ENCODE measurements around the gene CES5A.
"Not testable (repeated sequence)": the region's sequence is repeated elsewhere in the genome, so short reads cannot be mapped to it uniquely, and the experiment has no call there.

Gene CES5A

GRCh38 chr16:55825115-55825728 lies 50.0 kb downstream of the CES5A start:
- DNase-seq, result no peak

DNA sequence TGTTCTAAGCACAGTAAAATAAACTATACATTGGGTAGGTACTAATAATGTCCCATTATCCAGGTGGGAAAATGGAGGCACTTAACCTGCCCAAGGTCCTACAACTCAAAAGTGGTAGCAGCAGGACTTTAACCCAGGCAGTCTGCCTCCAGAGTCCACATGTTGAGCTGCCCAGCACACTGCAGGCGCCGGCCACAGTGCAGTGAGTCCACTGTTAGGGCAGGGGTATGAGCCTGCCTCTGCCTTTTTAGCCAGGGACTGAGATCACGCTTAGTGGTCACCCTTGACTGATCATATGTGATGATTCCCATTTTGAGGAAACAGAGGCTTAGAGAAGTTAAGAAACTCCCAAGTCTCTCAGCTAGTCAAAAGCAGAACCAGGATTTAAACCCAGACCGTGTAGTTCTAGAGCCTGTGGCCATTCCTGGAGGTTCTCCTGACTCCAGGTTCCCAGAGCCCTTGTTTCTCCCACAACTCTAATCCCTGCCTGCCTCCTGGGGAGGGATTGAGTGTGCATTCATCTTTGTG lies 50.6 kb downstream of the CES5A start:
- no peak for DNase-seq

DNA sequence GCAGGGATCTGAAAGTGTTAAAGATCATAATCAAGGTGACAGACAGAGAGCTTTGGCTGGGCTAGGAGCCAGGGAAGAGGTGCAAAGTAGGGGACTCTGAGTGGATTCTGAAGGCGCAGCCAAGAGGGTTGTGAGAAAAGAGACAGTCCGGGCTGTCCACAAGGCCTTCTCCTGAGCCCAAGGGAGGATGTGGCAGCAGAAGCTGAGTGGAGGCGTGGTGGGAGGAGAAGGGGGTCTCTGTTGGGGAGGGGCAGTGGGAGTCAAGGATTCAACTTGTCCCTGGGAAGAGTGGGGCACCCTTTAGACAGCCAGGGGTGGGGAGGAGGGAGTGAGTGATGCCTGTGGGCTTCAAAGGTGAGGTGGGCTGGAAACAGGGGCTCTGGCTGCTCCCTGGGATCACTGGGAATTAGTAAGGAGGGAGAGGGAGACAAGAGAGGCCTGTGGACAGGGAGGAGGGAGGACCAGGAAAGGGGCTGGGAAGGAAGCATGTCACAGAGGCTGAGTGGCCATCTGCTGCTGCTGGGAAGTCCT lies 52.8 kb downstream of the CES5A start:
- DNase-seq, result no peak

DNA sequence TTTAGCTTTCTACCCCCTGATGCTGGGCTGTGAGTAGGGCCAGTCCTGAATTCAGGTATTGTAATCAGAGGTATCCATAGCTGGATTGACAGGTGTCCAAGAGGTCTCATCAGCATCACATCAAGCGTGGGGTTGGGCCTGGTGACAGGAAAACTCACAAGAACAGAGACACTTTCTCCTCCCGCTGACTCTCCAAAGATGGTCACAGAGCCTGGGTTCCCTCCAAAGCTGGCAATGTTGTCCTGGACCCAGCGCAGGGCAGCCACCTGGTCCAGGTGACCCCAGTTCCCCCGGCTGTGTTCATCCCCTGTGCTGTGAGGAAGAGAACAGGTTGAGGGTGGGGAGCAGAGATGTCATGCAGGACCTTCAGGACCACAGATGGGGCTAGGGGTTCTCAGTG lies 54.0 kb downstream of the CES5A start:
- DNase-seq, result no peak

DNA sequence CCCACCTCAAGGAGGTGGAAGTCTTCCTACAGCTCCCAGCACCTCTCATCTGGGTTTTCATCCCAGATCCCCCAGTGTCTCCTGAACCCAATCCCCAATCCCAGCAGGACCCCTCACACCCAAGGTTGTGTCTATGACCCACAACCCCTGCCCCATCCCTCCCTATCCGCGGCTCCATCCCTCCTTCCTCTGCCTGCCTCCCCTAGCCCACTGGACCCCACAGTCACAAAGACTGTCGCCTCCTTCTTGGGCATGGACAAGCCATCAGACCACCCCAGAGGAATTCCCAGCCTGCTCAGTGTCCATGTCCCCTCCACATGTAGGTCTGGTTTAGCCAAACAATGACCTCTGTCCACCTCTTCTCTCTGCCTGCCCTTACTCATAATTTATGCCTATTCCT lies 54.6 kb downstream of the CES5A start:
- DNase-seq, result no peak

DNA sequence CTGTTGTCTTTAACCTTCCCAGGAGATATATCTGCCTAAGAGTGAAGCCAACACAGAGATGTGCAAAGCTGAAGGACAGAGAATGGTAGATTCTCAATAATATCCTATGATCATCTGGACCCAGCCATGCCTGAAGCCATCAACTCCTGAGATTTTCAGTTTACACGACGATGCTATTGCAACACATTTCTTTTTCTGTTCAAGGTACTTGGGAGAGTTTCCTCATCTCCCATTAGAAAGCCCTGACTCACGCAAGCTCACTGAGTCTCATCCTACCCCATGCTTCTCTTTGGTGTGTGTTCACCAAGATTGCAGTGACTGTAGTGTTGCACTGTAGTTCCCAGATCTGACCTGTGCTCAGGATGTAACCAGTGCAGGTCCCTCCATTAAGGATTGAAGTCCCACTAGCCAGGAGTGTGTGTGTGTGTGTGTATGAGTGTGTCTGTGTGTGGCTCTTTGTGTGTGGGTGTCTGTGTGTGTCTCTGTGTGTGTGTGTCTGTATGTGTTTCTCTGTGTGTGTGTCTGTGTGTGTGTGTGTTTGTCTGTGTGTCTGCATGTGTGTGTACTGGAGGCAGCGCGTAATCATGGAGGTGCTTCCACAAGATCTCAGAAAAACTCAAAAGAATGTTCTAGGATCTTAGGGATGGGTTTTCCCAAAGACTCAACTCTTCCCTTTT lies 57.8 kb downstream of the CES5A start:
- no peak for DNase-seq

DNA sequence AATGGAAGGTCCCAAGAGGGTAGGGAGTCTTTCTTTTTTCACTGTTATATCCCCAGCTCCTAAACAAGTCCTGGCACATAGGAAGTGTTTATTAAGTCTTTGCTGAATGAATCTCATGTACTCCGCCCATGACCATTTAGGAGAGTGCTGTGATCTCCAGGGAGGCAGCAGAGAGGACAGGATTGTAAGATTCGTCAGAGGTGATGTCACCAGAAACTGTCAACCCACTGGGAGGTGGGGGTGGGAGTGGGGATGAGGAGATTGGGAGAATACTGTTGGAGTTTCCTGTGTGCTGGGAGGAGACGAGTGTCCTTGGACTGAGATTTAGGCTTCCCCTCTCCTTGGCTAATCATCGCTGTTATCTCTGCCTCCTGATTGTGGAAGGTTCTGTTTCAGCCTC lies 59.0 kb downstream of the CES5A start:
- not testable (repeated sequence) for DNase-seq

DNA sequence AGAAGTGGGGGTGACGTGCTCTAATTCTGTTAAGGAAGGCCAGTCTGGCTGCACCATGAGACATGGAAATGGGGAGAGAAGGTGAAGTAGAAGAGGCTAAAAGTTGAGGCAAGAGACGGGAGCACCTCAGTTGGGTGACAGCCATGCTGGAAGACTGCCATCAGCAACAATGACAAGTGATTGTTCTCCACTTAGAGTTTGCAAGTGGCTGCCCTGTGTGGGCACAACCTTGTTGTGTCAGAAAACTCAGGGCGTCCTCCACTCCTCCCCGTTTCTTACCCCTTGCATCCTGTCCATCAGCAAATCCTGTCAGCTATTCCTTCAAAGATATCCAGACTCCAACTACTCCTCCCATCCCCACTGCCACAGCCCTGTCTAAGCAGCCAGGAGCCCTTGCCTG lies 59.9 kb downstream of the CES5A start:
- no peak for DNase-seq

DNA sequence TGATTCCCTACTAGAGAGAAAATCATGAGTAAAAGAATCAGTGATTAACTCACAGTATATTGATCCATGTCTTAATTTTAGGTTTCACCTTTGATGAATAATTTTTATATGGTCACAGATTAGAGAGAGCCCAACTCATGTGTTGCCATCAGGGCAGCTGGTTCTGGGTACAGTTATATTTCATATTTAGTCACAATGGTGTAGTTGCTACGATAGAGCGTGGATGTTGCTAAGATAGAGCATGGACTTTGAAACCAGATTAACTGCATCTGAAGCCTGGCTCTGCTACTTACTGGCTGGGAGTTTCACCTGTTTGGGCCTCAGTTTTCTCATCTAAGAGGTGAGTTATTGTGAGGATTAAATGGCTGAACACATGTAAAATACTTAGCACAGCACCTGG lies 61.0 kb downstream of the CES5A start:
- DNase-seq, result not testable (repeated sequence)

DNA sequence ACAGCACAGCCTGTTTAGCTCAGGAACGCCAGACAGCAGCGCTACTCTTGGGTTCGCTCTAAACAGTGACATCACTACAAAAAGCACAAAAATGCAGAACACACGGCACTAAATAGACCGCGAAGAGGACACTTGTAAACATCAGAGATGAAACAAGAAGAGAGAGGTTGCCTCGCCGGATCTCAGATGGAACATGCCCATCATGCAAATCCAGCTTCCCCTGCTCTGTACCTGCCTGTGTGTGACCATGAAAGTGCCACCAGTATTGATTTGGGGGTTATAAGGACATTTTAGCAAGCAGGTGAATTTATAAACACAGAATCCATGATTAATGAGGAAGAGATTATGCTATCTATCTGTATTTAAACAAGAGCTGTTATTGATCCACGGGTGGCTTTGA lies 61.4 kb downstream of the CES5A start:
- not testable (repeated sequence) for DNase-seq

DNA sequence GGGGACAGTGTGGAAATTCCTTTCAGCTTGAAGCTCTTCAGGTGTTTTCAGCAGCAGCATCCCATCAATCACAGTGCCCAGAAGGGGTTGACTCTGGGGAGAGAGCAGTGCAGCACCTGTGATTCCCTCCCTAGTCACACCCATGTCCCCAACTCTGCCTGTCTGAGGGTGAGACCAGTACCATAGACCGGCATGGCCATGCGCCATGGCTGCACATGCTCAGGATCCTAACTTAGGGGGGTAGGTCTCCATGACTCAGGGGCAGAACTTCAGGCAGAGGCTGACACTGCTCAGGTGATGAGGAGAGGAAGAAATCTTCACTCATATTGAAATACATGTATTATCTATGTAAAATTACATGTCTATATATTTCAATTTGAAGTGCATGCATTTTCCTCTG lies 62.2 kb downstream of the CES5A start:
- DNase-seq, result no peak

GRCh38 chr16:55811811-55812210 lies 63.4 kb downstream of the CES5A start:
- no peak for DNase-seq

DNA sequence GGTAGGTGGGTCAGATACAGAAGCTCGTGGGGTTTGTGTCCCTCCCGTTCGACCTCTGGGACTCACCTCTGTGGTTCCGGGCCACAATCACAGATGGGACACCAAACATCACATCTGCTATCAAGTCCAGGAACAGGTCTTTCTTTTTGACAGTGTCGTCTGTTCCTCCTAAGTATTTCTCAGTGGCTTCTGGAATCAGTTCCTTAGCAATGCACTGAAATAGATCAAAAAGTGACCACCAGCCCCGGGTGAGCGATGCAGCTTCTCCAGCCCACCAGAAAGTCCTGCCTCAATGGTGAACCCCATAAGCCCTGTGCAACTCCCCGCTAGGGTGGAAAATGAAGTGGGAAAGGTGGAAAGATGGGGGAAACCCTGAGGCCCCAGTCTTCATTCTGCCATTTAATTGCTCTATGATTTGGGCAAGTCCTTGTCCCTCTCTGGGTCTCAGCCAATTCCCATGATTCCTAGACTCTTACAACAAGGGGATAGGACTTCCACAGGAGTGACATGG lies 64.7 kb downstream of the CES5A start:
- DNase-seq, result no peak

DNA sequence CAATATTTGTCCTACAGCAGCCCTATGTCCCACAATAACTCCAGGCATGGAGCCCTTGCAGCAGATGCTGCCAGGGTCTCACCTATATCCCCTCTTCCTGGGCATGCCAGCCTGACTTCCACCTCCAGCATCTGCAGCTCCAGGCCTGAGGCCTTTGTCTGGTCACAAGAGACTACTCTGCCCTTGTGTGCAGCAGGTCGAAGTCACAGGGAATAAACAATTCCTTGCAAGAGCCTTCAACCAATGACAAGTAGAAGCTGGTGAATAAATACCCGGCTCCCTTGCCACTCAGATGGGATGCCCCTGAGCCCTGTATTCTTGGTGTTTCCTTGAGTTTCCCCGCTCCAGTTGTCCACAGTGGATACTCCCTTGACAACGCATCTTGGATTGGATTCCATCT lies 65.3 kb downstream of the CES5A start:
- DNase-seq, result no peak

- no peak for DNase-seq
Measured at GRCh38 chr16:55809386-55809785, 65.8 kb downstream of the CES5A start.

GRCh38 chr16:55808286-55808685 lies 66.9 kb downstream of the CES5A start:
- DNase-seq, result not testable (repeated sequence)

GRCh38 chr16:55805104-55805503 lies 70.1 kb downstream of the CES5A start:
- not testable (repeated sequence) for DNase-seq

DNA sequence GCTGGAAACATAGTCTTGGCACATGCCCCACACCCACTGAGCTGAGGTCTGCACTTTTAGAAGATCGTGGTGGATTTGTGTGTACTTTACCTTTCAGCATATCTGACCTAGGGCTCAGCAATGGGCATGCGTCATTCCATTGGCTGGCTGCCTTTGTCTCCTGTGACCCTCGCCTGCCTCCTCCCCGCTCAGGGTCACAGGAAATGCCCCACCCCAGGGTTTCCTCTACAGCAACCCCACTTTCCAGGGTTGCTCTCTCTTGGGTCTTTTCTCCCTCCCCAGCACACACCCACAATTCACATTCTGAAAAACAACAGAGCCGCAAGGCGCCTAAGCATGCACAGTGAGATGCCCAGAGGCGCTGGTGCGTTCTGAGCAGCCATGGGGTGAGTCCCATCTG lies 71.5 kb downstream of the CES5A start:
- not testable (repeated sequence) for DNase-seq

Data from GOT3 (cell line).